ENCODE results near the gene ST3GAL2. TPM values are rescaled to one million over a fixed set of nuclear protein-coding genes. Genes with fewer than 3 reads are reported as not detected.

Gene ST3GAL2
- total RNA-seq, 4 donors from 2014 or later, result 9.6 to 31.7 (median 17.8) TPM

DNA sequence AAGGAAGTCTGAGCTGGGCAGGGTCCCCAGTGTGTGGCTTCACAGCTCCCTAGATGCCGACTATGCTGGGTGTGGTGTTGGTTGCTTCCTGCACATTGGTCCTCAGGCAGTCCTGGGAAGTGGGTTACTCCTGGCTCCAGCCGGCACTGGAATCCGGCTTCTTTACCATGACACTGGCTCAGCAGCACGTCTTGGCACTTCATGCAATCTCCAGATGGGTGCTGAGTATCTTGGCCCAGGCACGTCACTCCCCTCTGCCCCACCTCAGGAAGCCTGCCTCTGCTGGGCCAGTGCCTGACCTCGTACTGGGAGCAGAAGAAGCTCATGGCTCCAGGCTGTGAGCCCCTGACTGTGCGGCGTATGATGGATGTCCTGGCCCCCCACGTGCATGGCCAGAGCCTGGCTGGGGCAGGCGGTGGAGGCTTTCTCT is 40.0 kb upstream of the ST3GAL2 start:
- DNase-seq (ENCODE audit: low spot score) (no peak), ATAC-seq (ENCODE audit: low FRiP score) (no peak)
- TF ChIP-seq, protein P1, sequence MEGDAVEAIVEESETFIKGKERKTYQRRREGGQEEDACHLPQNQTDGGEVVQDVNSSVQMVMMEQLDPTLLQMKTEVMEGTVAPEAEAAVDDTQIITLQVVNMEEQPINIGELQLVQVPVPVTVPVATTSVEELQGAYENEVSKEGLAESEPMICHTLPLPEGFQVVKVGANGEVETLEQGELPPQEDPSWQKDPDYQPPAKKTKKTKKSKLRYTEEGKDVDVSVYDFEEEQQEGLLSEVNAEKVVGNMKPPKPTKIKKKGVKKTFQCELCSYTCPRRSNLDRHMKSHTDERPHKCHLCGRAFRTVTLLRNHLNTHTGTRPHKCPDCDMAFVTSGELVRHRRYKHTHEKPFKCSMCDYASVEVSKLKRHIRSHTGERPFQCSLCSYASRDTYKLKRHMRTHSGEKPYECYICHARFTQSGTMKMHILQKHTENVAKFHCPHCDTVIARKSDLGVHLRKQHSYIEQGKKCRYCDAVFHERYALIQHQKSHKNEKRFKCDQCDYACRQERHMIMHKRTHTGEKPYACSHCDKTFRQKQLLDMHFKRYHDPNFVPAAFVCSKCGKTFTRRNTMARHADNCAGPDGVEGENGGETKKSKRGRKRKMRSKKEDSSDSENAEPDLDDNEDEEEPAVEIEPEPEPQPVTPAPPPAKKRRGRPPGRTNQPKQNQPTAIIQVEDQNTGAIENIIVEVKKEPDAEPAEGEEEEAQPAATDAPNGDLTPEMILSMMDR (IDR thresholded peaks at IDR 0.05), result no peak

GRCh38 chr16:70478169-70478568 is 39.3 kb upstream of the ST3GAL2 start:
- DNase-seq (ENCODE audit: low spot score), result no peak

DNA sequence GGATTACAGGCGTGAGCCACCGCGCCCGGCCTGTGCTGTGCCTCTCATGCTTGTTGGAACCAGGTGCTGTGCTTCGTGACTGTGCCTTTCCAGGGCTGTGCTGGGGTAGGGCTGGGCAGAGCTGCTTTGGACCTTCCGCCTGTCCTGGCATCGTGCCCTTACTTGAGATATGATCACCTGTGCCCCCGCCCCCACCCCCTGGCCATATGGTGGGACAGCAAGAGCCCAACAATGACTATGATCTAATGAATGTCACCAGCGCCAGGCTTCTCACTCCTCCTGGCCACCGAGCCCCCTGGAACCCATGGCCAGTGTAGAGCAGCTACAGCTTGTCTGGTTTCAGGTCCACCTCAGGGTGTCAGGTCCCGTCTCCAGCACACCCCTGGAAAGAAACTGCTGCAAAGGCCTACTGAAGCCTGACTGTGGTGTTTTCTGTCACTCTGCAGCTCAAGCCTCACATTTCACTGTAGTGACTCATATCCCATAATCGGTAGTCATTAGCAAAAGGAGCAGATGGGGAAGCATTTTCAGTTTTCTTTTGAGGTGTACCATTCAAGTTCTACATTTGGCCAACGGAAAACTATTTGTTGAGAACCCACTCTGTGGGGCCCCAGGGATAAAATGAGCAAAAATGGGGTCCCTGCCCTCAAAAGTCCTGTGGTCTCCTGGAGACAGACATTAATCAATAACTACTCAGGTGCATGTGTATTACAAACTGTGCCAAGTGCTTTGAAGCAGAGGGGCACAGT is 37.5 kb upstream of the ST3GAL2 start:
- ATAC-seq (ENCODE audit: low FRiP score) (no peak), DNase-seq (ENCODE audit: low spot score) (no peak)
- TF ChIP-seq, protein P1 (IDR thresholded peaks at IDR 0.05), result no peak

More at GRCh38 chr16:70478169-70478568, 39.3 kb upstream of the ST3GAL2 start:
- no peak for ATAC-seq (ENCODE audit: low FRiP score)
- TF ChIP-seq, protein P1 (IDR thresholded peaks at IDR 0.05), result no peak

GRCh38 chr16:70475054-70475871 is 36.4 kb upstream of the ST3GAL2 start:
- TF ChIP-seq, protein P1 (IDR thresholded peaks at IDR 0.05), result no peak
- no peak for ATAC-seq (ENCODE audit: low FRiP score)
- no peak for DNase-seq (ENCODE audit: low spot score)

DNA sequence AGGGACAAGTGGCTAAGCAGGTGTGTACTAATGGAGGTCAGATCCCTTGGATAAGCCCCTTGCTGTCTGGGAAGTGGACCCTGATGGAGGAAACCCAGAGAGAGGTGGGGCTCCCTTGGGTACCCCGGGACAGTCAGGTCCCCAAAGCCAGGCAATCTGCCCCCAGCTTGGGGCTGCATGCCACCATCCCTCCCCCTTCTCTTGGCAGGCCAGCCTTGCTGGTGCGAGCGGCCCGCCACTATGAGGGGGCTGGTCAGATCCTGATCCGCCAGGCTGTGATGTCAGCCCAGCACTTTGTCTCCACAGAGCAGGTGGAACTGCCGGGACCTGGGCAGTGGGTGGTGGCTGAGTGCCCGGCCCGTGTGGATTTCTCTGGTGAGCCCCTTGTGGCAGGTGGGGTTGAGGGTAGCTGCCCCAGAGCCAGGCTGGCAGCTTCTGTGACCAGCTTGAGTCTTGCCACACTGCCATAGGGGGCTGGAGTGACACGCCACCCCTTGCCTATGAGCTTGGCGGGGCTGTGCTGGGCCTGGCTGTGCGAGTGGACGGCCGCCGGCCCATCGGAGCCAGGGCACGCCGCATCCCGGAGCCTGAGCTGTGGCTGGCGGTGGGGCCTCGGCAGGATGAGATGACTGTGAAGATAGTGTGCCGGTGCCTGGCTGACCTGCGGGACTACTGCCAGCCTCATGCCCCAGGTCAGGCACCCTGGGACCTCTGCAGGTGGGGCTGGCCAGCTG is 35.6 kb upstream of the ST3GAL2 start:
- no peak for DNase-seq (ENCODE audit: low spot score)
- TF ChIP-seq, protein P1 (IDR thresholded peaks at IDR 0.05), result no peak
- ATAC-seq (ENCODE audit: low FRiP score), result no peak

DNA sequence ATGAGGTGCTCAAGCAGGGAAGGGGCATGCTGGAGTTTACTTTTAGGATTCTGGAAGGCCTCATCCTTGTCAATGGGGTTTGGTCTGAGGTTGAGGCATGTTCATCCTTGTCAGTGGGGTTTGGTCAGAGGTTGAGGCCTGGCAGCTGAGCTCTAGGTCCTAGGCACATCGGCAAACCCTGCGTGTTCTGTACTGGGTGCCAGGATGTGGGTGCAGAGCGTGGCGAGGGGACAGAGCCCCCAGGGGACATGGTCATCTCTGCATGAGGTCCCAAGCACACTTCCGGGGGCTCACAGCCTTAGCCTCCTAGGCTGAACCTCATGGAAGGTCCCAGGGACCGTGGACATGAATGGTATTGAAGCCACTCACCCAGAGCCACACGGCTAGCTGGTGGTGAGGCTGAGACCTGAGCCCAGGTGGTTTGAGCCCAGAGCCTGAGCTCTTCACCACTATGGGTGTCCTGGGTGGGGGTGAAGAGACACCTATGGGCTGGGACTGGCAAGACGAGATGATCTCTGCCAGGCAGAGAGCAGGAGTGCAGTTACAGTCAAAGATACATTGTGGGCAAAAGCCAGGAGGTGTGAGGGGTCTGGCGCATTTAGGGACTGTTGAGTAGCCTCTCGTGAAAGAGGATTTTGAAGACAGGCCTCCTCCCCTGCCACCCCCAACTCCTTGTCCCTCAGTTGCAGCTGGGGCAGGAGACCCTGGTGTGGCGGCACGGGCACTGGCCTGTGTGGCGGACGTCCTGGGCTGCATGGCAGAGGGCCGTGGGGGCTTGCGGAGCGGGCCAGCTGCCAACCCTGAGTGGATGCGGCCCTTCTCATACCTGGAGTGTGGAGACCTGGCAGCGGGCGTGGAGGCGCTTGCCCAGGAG is 34.8 kb upstream of the ST3GAL2 start:
- TF ChIP-seq, protein P1 (IDR thresholded peaks at IDR 0.05), result no peak
- no peak for ATAC-seq (ENCODE audit: low FRiP score)
- no peak for DNase-seq (ENCODE audit: low spot score)
